GM15510 (cell line): ENCODE data around the gene RAB28.

ENCODE experiments used
- POLR2A ChIP-seq: IDR thresholded peaks from 3 replicates; pipeline ENCODE4 v1.6.1; 2011; ENCODE audit warnings: borderline replicate concordance; ENCODE audit not compliant: insufficient read length; ENCODE audit errors: extremely low read depth

The RAB28 gene

GRCh38 chr4:13384055-13384454 is 100.1 kb downstream of the RAB28 start:
- TF ChIP-seq POLR2A, result no peak

DNA sequence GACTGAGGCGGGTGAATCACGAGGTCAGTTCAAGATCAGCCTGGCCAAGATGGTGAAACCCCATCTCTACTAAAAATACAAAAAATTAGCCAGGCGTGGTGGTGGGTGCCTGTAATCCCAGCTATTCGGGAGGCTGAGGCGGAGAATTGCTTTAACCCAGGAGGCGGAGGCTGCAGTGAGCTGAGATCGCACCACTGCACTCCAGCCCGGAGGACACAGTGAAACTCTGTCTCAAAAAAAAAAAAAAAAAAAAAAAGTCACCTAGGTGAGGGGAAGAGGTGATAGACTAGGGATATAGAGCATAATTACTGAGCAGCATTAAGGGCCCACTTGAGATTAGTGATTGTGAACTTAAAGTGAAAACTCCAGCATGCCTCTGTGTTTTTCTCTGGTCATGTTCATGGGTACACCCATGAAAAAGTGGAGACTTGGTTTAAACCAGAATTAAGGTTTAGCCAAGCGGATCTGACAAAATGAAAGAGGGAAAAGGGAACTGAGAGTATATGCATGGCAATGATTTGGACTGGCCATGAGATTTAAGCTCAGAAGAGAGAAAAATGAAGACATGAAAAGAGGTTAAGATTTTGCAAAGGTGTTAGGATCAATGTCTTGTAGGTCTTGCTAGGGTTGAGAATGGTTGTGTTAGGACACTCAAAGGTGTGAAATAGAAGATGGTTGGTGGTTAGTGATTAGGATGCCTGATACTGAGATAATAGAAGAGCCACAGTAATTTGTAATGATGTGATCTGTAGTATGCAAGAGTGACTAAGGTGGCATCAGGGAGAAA is 105.0 kb downstream of the RAB28 start:
- no peak for TF ChIP-seq POLR2A

- TF ChIP-seq POLR2A, result no peak
Measured at GRCh38 chr4:13371048-13371447, 113.1 kb downstream of the RAB28 start.

GRCh38 chr4:13368217-13368616 is 115.9 kb downstream of the RAB28 start:
- TF ChIP-seq POLR2A, result no peak

- TF ChIP-seq POLR2A, result no peak
Measured at GRCh38 chr4:13367691-13368090, 116.4 kb downstream of the RAB28 start.

GRCh38 chr4:13367244-13367643 is 116.9 kb downstream of the RAB28 start:
- TF ChIP-seq POLR2A, result no peak

- no peak for TF ChIP-seq POLR2A
Measured at GRCh38 chr4:13365195-13365594, 118.9 kb downstream of the RAB28 start.

GRCh38 chr4:13364653-13365052 is 119.5 kb downstream of the RAB28 start:
- TF ChIP-seq POLR2A, result no peak

DNA sequence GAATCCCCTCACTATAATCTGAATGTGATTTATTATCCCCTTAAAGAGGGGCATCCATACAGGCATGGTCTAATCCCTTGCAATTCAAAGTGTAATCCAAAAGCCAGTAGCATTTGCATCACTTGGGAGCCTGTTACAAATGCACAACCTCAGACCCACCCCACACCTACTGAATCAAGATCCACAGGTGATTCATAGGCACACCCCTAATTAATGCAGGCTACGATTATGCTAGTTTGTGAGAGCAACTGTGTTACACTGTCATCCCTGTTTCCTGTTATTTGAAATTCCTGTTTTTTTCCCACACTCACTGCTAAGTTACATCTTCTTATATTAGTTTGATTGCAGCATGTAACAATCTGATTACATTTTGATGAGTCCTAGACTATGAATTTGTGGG is 120.0 kb downstream of the RAB28 start:
- no peak for TF ChIP-seq POLR2A

DNA sequence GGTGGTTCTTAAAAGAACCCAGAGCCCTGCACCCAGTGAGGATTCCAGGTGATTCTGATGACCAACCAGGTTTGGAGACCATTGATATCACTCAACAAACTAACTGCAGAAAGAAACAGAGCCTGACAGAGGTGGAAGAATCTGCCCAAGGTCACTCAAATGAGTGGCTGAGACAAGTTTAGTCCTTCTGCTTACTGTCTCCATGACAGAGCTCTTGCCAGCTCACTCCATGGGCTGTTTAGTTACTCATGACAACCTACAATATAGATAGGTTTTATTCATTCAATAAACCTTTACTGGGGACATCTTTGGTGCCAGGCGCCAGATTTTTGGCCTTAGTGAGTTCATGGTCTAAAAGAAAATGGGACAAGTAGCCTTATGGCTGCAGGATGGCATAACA is 124.3 kb downstream of the RAB28 start:
- TF ChIP-seq POLR2A, result no peak

DNA sequence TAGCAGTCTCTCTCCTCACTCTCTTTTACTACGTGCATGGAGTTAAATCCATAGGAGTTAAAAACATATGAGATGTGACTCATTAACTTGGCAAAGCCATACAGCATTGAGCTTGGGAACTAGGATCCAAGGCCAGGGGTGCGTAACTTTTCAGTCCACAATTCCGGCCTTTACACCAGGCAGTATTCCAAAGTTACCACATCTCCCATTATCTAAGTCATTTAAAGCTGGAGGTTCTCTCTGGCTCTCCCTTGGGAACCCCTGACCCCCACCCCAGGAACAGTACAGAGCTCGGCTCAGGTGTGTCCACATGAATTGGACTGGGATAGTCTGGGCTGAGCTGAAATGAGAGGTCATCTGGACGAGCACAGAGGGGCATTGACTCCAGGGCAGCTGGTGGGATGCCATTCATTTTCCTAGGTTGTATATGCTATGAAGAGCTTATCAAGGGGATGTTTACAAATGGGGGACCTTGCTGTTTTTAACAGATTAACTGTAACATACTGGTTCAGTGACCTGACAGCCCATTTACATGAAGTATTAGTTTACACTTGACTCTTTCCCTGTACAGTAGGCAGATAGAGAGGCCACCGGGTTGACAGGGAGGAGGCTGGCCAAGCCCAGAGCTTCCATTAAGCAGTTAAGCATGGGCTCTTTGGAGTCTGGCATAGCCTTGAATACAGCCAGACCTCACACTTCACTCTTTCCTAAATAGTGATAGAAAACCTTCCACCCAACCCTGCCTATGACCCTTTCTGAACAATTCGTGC is 128.8 kb downstream of the RAB28 start:
- TF ChIP-seq POLR2A, result no peak

GRCh38 chr4:13349096-13349495 is 135.0 kb downstream of the RAB28 start:
- no peak for TF ChIP-seq POLR2A

DNA sequence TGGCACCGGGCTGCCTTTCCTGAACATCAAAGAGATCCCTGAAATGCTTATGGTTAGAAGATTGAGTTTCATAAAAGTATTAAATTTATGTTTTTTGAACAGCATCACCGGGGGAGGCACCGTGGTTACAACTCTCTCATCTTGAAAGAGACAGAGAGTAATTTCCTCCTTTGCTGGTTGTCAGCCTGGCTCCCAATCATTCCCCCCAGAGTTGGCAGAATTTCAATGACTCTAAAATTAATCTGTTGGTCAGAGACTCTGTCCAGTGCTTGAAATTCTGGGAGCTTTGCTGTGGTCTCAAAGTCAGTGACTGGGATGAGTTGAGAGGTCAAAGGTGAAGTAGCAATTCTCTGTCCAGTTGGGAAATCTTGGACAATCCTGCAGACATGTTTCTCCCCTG is 135.9 kb downstream of the RAB28 start:
- no peak for TF ChIP-seq POLR2A

DNA sequence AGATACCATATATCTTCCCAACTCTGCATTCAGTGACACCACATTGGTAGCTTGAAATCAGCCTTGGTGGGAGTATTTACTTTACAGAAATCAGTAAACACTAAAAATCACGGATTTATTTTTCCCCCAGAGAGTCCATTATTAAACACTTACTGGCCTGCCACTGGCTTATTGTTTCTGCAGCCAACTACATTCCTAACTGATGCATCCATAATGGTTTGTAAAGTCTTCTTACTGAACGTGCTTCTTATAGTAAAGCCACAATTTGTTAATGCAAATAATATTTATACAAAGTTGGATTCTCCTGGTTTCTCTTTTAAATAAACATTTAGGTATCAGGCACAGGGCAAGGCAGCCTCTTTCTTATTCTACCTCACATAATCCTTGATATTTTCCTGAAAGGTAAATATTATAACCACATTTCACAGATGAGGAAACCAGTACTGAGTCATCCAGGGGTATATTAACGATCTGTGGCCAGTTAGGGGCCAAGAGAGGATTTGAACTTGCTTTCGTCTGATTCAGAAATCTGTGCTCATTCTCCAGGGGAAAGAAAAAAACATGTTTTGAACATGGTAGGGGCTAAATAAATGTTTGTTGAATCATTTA is 136.5 kb downstream of the RAB28 start:
- no peak for TF ChIP-seq POLR2A

- TF ChIP-seq POLR2A, result no peak
Measured at GRCh38 chr4:13344216-13344615, 139.9 kb downstream of the RAB28 start.
